ELF-1 (cell line): ENCODE data around the gene TARDBP.
"Not testable (repeated sequence)": the region's sequence is repeated elsewhere in the genome, so short reads cannot be mapped to it uniquely, and the experiment has no call there.

Experiments used
- DNase-seq: peaks from one replicate; pipeline ENCODE4 v3.0.0-alpha.2; 2016; ENCODE audit warnings: low read depth, low spot score

TARDBP gene

DNA sequence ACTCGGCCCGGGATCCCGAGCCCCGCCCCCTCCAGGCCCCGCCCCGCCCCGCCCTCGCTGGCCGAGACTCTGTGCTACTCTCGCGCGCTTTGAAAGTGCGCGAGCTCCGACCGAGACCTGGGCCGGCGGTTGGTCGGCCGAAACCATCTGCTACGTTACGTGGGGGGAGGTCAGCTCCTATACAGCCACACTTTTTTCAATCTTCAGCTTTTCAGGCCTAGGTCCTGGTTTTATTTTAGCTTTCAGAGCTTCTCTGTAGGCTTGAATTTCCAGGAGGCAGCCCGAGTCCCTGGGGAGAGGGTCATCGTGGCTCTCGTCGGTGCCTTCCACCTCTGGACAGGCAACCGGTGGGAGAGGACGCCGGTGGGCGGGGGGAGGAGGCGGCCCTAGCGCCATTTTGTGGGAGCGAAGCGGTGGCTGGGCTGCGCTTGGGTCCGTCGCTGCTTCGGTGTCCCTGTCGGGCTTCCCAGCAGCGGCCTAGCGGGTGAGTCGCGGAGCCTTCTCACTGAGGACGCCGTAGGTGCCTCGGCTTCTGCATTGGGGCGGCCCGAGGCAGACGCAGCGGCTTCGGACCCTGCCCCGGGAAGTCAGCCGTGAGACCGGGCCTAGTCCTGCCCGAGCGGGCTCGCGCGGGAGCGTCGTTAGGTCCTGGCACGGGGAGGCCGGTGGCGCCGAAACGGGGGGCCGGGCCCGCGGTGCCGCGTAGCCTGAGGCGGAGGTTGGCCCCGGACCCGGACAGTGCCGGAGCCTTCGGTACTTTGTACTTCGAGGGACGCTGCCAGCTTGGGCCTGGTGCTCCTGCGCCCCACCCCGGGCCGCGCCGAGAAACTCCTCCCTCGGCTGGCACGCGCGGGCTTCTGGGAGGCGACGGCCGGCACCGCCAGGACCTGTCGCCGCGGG is at the start of gene TARDBP:
Gene TARDBP (plus strand): TSS at position 395 of the 900 bp plus-strand sequence. CDS start 1,074 bp downstream, outside the sequence.
- DNase-seq, result peak; percentile 95

DNA sequence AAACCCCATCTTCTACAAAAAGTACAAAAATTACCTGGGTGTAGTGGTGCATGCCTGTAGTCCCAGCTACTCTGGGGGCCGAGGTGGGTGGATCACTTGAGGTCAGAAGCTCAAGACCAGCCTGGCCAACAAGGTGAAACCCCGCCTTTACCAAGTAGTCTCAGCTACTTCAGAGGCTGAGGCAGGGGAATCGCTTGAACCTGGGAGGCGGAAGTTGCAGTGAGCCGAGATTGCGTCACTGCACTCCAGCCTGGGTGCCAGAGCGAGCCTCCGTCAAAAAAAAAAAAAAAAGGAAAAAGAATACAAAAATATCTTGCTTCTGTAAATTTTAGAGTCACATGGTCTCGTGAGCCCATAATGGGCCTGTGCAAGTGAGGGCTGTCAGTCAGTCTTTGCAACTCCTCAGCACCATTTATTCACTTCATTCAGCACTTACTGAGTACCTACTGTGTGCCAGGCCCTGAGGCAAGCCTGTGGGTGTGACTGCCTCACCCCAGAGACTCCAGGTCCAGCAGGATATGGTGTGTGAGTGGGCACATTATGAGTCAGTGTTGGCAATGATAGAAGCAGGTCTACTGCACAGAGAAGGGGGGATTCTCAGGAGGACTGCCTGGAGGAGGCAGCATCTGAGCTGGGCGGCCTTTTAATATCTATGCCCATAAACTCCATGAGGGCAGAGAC is 46.8 kb upstream of the TARDBP start:
- no peak for DNase-seq

DNA sequence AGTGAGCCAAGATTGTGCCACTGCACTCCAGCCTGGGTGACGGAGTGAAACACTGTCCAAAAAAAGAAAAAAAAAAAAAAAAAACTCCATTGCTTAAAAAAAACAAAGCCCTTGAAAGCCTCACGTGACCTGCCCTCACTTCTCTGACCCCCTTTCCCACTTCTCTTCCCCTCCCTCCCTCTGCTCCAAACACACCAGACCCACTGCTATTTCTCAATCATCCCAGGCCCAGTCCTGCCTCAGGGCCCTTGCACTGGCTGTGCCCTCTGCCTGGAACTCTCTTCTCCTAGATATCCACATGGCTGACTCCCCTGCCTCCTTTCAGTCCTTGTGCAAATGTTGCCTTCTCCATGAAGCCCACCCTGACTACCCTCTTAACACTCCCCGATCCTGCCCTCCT is 45.4 kb upstream of the TARDBP start:
- DNase-seq, result no peak

DNA sequence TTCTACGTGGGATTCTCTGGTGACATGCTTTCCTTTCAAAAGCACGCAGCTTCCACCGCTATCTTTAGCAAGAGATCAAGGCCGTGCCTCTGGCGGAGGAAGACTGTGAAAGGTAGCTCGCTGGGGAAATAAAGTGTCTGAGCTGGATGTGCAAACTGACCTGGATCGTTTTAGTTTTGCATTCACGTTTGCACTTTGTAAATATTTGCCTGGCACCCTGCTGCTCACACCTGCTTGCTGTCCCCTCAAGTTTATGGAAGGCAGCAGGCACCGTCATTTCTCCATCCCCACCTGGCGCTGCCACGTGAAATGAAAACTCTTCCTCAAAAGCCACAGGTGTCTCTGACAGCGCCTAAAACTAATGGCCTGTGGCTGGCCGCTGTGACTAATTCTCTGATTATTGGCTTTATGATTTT is 44.0 kb upstream of the TARDBP start:
- no peak for DNase-seq

DNA sequence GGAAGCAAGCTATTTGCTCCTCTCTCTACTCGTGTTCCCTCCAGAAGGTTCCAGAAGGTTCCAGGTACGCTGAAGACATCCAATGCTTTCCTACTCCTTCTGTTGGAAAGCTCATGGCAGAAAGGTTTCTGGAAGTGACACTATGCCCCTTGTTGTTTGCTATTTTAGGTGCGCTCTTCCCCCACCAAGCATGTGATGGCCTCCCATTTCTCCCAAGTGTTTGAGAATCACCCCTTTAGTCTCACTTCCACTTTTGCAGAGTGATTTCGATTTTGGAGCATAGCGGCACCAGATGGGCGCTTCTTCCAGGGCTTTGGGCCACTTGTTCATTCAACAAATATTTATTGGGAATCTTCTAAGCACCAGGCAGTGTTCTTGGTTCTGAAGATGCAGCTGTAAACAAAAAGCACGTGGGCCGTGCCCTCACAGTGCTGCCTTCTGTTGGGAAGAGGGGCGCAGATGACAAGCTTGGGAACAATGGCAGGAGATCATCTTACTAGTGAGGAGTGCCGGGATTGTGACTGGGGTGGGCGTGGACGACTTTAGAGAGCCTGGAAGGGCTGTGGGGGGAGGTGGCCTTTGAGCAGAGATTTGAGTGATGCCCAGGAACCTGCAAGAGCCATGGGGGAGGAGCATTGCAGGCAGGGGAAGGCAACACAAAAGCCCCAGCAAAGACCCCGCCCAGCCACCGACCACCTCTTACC is 43.0 kb upstream of the TARDBP start:
- DNase-seq, result peak; percentile 82

DNA sequence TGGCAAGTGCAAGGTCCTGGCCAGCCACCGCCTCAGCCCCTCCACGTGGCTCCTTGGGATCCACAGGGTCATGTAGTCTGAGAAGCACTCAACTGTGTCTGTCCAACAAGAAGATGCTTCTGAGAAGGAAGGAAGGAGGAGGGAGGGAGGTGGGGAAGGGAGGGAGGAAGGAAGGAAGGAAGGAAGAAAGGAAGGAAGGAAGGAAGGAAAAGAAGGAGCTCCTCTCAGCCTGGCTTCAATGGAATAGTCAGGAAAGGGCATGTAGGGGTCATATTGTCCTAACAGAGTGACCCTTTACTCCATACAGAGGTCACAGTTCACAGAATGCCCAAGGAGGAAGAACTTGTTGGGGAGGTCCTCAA is 42.5 kb upstream of the TARDBP start:
- DNase-seq, result no peak

DNA sequence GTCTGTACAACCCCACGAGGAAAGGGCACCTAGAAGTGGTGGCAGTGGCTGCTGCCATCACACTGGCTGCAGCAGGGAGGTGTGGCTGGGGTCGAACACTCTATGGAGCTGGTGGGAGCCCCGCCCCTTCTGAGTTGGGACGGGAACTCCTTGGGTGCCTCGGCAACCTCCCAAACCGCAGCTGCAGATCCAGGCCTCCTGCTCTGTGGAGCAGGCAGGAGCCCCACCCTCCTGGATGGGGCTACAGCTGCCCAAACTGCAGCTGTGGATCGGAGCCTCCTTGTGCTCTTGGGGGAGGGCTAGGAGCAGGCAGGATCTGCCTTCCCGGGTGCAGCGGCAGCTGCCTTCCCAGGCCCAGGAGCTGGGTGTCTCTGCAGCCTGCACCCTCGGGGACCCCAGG is 38.9 kb upstream of the TARDBP start:
- DNase-seq, result no peak

DNA sequence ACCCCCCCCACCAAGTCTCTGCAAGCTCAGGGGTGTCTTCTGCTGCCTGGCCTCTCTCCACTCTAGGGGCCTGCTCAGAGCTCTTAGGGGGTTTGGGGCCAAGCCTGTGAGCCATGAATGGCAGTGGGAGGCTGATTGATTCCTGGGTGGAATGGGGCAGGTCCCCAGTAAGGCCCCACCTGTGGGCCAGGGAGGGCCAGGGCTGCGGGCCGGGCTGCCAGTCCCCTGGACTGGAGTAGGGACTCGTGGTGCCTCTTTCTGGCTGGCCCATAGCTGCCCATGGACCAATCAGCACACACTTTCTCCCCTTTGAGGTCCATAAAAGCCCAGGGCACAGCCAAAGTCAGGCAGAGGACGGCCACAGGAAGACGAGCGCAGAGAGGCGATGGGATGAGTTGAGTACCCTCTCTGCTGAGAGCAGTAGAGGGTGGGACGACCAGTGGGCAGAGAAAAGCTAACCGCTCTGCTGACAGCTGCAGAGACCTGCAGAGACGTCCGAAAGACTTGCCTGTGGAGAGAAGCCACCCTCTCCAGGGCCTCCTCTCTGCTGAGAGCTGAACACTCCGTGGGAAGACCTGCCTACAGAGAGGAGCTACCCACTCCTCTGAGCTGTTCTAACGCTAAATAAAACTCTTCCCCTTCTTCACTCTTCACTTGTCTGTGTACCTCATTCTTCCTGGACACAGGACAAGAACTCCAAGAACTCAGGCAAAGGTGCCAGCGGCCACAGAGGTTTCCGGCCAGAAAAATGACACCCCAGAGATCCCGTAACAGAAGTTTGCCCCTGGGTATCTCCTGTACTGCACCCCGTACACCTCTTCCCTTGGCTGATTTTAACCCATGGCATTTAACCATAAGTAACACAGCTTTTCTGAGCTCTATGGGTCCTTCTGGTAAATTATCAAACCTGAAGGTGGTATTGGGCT is 38.2 kb upstream of the TARDBP start:
- DNase-seq, result no peak

DNA sequence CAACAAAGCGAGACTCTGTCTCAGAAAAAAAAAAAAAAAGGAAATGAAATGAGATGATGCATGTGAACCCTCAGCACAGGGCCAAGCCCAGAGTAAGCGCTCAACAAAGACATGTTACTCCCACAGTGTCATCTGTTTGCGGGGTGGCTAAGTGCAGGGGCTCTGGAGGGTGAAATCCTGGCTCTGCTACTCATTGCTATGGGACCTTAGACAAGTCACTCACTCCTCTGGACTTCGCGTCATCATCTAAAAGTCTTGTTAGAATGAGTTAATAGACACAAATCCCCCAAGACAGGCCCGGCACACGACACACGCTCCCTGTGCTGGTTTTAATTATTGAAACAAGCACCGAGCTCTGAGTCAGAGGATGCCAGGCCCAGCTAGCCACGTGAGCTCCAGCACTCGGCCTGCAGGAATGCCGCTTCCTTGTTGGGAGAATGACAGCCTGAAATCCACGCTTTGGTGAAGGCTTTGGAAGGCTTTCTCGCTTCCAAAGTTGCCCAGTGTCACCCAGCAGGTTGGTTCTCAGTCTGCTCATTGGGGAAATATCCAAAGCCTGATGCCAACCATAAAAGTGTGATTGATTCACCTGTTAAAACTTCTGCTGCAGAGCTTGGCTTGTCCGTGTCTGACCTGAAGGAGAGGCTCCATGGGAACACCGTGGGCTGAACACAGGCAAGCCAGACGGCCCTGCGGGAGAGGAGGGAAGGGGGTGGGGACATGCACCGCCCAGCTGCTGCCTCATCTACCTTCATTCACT is 36.7 kb upstream of the TARDBP start:
- peak; percentile 74 for DNase-seq

DNA sequence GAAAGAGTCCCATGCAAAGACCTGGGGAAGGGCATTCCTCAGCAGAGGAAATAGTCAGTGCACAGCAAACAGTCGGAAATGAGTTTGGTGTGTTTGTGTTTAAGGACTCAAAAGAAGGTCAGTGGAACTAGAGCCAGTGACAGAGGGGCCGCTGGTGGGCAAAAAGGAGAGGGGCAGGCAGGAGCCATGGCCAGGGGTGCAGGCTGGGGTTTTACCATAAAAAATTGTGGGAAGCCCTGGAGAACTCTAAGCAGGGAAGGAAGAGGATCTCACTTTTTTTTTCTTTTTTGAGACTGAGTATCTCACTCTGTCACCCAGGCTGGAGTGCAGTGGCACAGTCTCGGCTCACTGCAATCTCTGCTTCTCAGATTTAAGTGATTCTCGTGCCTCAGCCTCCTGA is 33.7 kb upstream of the TARDBP start:
- DNase-seq, result no peak

DNA sequence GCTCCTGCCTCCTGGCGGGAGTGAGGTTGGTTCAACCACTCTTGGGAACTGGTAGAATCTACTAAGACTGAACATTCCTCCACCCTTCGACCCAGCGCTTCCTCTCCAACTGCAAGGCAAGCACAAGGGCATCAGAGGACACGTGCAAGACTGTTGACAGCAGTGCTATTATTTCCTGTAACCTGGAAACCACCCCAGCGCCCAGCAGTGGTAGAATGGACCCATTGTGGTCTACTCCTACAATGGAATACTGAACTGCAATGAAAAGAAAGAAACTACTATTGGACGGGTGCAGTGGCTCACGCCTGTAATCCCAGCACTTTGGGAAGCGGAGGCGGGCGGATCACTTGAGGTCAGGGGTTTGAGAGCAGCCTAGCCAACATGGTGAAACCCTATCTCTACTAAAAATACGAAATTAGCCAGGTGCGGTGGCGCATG is 33.0 kb upstream of the TARDBP start:
- no peak for DNase-seq

DNA sequence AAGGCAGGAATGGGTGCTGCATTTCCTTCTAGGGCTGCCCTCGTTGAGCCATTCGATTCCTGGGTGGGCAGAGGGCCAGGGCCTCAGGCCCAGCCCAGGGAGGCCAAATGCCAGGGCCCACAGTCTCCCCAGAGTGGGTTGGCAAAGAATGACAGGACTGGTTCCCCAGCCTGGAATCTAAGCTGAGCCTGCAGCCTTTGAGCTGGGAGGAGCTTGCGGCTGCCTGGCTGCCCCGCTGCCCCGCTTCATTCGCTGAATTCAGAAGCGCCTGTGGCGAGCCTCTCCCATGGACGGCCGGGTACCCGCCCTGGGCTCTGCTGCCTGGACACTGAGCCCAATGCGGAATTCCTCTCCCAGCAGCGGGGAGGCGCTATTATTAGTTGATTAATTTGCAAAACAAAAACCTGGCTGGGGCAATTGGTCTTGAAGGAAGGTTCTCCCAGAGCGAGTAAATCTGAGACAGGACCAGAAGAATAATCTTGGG is 32.3 kb upstream of the TARDBP start:
- peak; percentile 97 for DNase-seq

DNA sequence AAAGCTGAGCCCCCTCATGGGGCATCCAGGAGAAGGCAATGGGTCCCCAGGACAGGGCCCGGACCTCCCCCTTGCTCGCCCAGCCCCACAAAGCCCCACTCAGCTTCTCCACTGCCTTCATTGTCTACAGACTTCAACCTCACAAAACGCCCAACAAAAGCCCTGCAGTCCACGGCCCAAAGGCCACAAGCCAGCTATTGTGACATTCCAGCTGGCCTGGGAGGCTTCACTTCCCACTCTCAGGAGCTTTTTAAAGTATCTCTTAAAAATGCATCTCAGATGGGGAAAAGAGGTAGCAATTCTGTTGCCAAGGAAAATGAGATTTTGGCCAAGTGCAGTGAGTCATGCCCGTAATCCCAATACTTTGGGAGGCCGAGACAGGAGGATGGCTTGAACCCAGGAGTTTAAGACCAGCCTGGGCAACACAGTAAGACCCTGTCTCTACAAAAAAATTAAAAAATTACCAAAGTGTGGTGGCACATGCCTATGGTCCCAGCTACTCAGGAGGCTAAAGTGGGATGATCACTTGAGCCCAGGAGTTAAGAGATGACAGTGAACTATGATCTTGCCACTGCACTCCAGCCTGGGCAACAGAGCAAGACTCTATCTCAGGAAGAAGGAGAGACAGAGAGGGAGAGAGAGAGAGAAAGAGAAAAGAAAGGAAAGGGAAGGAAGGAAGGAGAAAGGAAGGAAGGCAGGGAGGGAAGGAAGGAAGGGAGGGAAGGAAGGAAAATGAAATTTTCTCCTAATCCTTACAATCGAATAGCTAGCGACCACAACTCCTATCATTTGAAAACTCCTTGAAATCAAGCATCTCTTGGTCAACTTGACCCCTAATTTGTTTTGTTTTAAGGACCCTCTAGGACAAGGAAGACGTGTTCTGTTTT is 31.4 kb upstream of the TARDBP start:
- no peak for DNase-seq

DNA sequence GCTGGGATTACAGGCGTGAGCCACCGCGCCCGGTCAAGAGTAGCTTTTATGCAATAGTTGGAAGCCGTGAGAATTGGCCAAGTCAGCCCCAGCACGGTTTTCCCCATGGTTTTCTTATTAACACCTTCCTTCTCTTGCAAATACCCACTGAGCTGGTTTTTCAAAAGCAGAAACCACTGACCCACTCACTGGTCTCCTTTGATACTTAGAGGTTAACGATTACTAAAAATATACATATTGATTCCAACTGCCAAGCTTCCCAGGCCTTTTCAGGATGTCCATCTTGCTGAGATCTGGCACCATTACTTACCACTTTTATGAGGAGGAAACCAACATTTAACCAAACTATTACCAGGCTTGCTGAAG is 25.9 kb upstream of the TARDBP start:
- no peak for DNase-seq

DNA sequence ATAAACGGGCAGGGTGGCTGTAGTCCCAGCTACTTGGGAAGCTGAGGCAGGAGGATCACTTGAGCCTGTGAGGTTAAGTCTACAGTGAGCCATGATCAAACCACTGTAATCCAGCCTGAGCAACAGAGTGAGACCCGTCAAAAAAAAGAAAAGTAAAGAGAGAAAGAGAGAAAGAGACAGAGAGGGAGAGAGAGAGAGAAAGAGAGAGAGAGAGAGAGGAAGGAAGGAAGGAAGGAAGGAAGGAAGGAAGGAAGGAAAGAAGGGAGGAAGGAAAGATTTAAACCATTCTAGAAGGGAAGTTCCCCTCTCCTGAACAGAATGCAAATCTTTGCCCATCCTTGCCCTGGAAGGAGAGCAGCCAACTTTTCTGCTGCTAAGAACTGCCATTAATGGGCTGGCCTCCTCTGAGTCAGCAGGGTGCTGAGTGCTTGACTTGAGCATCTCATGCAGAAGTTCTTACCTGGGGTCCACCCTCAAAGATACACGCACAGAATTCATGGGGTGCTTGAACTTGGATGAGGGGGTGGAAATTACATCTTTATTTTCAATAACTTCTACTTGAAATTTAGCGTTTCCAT is 24.5 kb upstream of the TARDBP start:
- no peak for DNase-seq

DNA sequence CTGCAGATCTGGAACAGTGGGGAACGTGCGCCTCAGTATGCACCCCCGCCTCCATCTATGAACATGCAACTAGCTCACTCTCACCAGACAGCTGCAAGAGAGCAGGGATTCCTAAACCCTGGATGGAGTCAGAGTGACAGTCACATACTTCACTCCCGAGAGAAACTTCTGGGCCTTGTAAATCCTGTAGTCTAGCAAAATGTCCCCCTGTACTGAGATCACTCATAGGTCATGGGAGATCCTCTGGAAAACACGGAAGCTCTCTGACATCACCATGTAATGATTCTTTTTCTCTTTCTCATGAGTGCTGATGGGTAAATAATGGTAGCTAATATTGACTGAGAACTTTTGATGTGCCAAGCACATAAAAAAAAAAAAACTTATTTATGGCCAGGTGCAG is 23.4 kb upstream of the TARDBP start:
- no peak for DNase-seq

DNA sequence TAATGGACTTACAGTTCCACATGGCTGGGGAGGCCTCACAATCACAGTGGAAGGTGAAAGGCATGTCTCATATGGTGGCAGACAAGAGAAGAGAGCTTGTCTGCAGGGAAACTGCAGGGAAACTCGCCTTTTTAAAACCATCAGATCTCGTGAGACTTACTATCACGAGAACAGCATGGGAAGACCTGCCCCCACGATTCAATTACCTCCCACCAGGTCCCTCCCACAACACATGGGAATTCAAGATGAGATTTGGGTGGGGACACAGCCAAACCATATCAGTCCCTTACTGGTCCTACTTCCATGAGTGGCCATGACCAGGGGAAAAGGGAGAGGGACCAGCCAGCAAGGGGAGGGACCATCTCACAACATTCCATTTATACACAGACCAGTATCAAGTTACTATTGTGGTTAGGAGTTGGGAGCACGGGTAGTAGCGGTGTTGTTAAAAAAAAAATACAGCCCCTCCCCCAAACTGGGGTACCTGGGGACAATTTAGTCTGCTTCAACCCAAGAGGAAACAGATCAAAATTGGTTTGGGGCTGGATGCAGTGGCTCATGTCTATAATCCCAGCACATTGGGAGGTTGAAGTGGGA is 22.4 kb upstream of the TARDBP start:
- DNase-seq, result not testable (repeated sequence)

DNA sequence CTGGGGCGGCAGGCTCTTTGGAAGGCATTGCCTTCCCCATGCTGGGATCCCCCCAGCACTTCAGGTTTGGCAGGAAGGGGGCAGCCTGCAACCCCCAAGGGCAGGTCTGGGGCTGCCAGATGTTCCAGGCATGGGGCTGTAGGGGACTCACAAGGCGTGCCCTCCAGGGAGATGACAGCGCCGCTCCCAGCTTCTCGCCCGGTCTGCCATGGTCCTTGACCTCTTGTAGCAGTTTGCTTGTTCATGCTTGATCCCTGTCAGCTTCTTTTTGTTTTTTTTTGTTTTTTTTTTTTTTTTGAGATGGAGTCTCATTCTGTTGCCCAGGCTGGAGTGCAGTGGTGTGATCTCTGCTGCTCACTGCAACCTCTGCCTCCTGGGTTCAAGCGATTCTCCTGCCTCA is 21.6 kb upstream of the TARDBP start:
- no peak for DNase-seq

DNA sequence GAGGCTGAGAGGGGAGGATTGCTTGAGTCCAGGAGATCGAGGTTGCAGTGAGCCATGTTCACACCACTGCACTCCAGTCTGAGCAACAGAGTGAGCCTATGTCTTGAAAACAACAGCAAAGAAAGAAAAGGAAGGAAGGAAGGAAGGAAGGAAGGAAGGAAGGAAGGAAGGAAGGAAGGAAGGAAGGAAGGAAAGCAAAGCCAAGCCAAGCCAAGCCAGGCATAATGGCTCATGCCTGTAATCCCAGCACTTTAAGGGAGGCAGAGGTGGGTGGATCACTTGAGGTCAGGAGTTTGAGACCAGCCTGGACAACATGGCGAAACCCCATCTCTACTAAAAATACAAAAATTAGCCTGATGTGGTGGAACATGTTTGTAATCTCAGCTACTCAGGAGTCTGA is 20.4 kb upstream of the TARDBP start:
- DNase-seq, result not testable (repeated sequence)
